ENCODE data around the gene FGL2.
A peak's percentile ranks its signal among the peaks of the same experiment; 100 is the strongest.
"Not testable (repeated sequence)": the region's sequence is repeated elsewhere in the genome, so short reads cannot be mapped to it uniquely, and the experiment has no call there.

Gene FGL2

GRCh38 chr7:77199013-77199966 lies at the start of gene FGL2:
Gene FGL2, minus strand, starts transcription at chr7:77199819. Its CDS starts 26 bp downstream, at chr7:77199793.
- DNase-seq: no peak

- no peak for DNase-seq
These were observed 48.5 kb upstream of the FGL2 start for GRCh38 chr7:77248154-77248553.

GRCh38 chr7:77247206-77247850 lies 47.7 kb upstream of the FGL2 start:
- peak; percentile 62 for DNase-seq

- no peak for DNase-seq
These were observed 46.5 kb upstream of the FGL2 start for GRCh38 chr7:77246026-77246640.

GRCh38 chr7:77245015-77245755 lies 45.6 kb upstream of the FGL2 start:
- DNase-seq: no peak

GRCh38 chr7:77244222-77244934 lies 44.8 kb upstream of the FGL2 start:
- no peak for DNase-seq

GRCh38 chr7:77242554-77242953 lies 42.9 kb upstream of the FGL2 start:
- DNase-seq: no peak

GRCh38 chr7:77242068-77242467 lies 42.4 kb upstream of the FGL2 start:
- DNase-seq: no peak

- DNase-seq: no peak
These were observed 39.9 kb upstream of the FGL2 start for GRCh38 chr7:77239471-77239870.

- DNase-seq: no peak
These were observed 39.1 kb upstream of the FGL2 start for GRCh38 chr7:77238703-77239136.

- DNase-seq: no peak
These were observed 35.7 kb upstream of the FGL2 start for GRCh38 chr7:77235276-77235675.

- DNase-seq: no peak
These were observed 32.8 kb upstream of the FGL2 start for GRCh38 chr7:77232467-77232866.

- not testable (repeated sequence) for DNase-seq
These were observed 29.2 kb upstream of the FGL2 start for GRCh38 chr7:77228795-77229194.

GRCh38 chr7:77226357-77226839 lies 26.8 kb upstream of the FGL2 start:
- DNase-seq: no peak

GRCh38 chr7:77223261-77223660 lies 23.6 kb upstream of the FGL2 start:
- no peak for DNase-seq

- no peak for DNase-seq
These were observed 23.2 kb upstream of the FGL2 start for GRCh38 chr7:77222819-77223218.

- DNase-seq: no peak
These were observed 22.4 kb upstream of the FGL2 start for GRCh38 chr7:77222065-77222464.

GRCh38 chr7:77219701-77220331 lies 20.2 kb upstream of the FGL2 start:
- not testable (repeated sequence) for DNase-seq

- no peak for DNase-seq
These were observed 18.0 kb upstream of the FGL2 start for GRCh38 chr7:77217474-77218185.

- no peak for DNase-seq
These were observed 16.7 kb upstream of the FGL2 start for GRCh38 chr7:77216181-77216845.
